IMR-90 (cell line): ENCODE measurements around the gene PPM1H. TPM values are rescaled to one million over a fixed set of nuclear protein-coding genes. Genes with fewer than 3 reads are reported as not detected.

ENCODE experiments used
- ATAC-seq: fragments of 200-7000 bp; cut with Tn5 transposase; 2 replicates; pipeline ENCODE4 v1.9.1; 2020; ENCODE audit warnings: low read depth, mild to moderate bottlenecking, moderate library complexity
- BruUV-seq: library from RNA; stranded (reverse); fragments of 400-500 nt; replicated peaks from 2 replicates; lab custom pipeline; 2021; lab: Mats Ljungman, UMichigan
- CTCF ChIA-PET: fragments of 300-600 bp; formaldehyde crosslinking; extraction: SDS; loops from one replicate; lab custom pipeline; 2021; ENCODE audit warnings: antibody characterized with exemption; lab: Yijun Ruan, JAX
- POLR2A ChIA-PET: fragments of 300-600 bp; sonication (Branson Sonifier 250); formaldehyde crosslinking; loops from one replicate; lab custom pipeline; 2022; ENCODE audit warnings: antibody characterized with exemption; ENCODE audit not compliant: unreplicated experiment; lab: Charles Lee
- DNase-seq: peaks from one replicate; pipeline ENCODE4 v3.0.0; 2013
- H2AFZ ChIP-seq: replicated peaks from 2 replicates; pipeline ENCODE3; 2013; ENCODE audit warnings: low read length, mild to moderate bottlenecking; ENCODE audit not compliant: poor library complexity
- H2AK5ac ChIP-seq: 2 replicates; pipeline ENCODE4 v1.6.1; 2013; ENCODE audit warnings: low read depth, low read length, inconsistent platforms
- H2AK9ac ChIP-seq: replicated peaks from 2 replicates; pipeline ENCODE3; 2013; ENCODE audit warnings: mild to moderate bottlenecking, low read depth, low read length, moderate library complexity; ENCODE audit not compliant: poor library complexity
- H2BK120ac ChIP-seq: 2 replicates; pipeline ENCODE4 v1.6.1; 2013; ENCODE audit warnings: low read depth, low read length, inconsistent platforms
- H2BK15ac ChIP-seq: 3 replicates; pipeline ENCODE4 v1.6.1; 2013; ENCODE audit warnings: low read depth, low read length, inconsistent platforms
- H2BK20ac ChIP-seq: 2 replicates; pipeline ENCODE4 v1.6.1; 2013; ENCODE audit warnings: low read depth, mild to moderate bottlenecking, inconsistent platforms, low read length, moderate library complexity
- H2BK5ac ChIP-seq: 2 replicates; pipeline ENCODE4 v1.6.1; 2013; ENCODE audit warnings: mild to moderate bottlenecking, low read depth, low read length, inconsistent platforms; ENCODE audit not compliant: poor library complexity, severe bottlenecking
- H3K14ac ChIP-seq: replicated peaks from 2 replicates; pipeline ENCODE4 v1.6.1; 2013; ENCODE audit warnings: low read depth, low read length, inconsistent platforms
- H3K18ac ChIP-seq: 2 replicates; pipeline ENCODE4 v1.6.1; 2013; ENCODE audit warnings: low read depth, low read length, control low read depth
- H3K23ac ChIP-seq: 2 replicates; pipeline ENCODE4 v1.6.1; 2013; ENCODE audit warnings: low read depth, low read length, inconsistent platforms
- H3K27ac ChIP-seq: 2 replicates; pipeline ENCODE4 v1.5.1; 2013; ENCODE audit warnings: mild to moderate bottlenecking, control low read depth, low read length; ENCODE audit not compliant: insufficient read depth
- H3K27me3 ChIP-seq: 2 replicates; pipeline ENCODE4 v1.6.1; 2013; ENCODE audit warnings: low read length; ENCODE audit not compliant: control insufficient read depth, insufficient read depth
- H3K36me3 ChIP-seq: 2 replicates; pipeline ENCODE4 v1.6.1; 2013; ENCODE audit warnings: low read length, mixed read lengths; ENCODE audit not compliant: control insufficient read depth, insufficient read depth
- H3K4ac ChIP-seq: 2 replicates; pipeline ENCODE4 v1.6.1; 2013; ENCODE audit warnings: low read depth, low read length, inconsistent platforms
- H3K4me1 ChIP-seq: 2 replicates; pipeline ENCODE4 v1.6.1; 2013; ENCODE audit warnings: low read length, mixed read lengths; ENCODE audit not compliant: control insufficient read depth, insufficient read depth
- H3K4me2 ChIP-seq: 2 replicates; pipeline ENCODE4 v1.6.1; 2013; ENCODE audit warnings: low read depth, mild to moderate bottlenecking, control low read depth, low read length, moderate library complexity
- H3K4me3 ChIP-seq: 2 replicates; pipeline ENCODE4 v1.5.1; 2013; ENCODE audit warnings: low read depth, mild to moderate bottlenecking, control low read depth, low read length, moderate library complexity; ENCODE audit not compliant: insufficient read depth
- H3K56ac ChIP-seq: 2 replicates; pipeline ENCODE4 v1.6.1; 2013; ENCODE audit warnings: low read length, inconsistent platforms; ENCODE audit not compliant: insufficient read depth; ENCODE audit errors: extremely low read depth
- H3K79me1 ChIP-seq, 2 experiments: 2 replicates each; pipeline ENCODE4 v1.6.1; 2013; ENCODE audit warnings: low read length in 2 of 2, inconsistent platforms in 1 of 2, low read depth in 1 of 2
- H3K9ac ChIP-seq: 2 replicates; pipeline ENCODE4 v1.6.1; 2013; ENCODE audit warnings: low read depth, low read length, control low read depth
- H3K9me1 ChIP-seq: 2 replicates; pipeline ENCODE4 v1.6.1; 2013; ENCODE audit warnings: low read length, inconsistent platforms; ENCODE audit not compliant: insufficient read depth
- H3K9me3 ChIP-seq: 2 replicates; pipeline ENCODE4 v1.6.1; 2013; ENCODE audit warnings: low read length; ENCODE audit not compliant: control insufficient read depth, insufficient read depth
- H4K20me1 ChIP-seq: 2 replicates; pipeline ENCODE4 v1.6.1; 2013; ENCODE audit warnings: low read length, inconsistent platforms; ENCODE audit not compliant: insufficient read depth
- H4K5ac ChIP-seq: 2 replicates; pipeline ENCODE4 v1.6.1; 2013; ENCODE audit warnings: mild to moderate bottlenecking, low read depth, low read length, control low read depth
- H4K8ac ChIP-seq, 2 experiments: 2 replicates each; pipeline ENCODE4 v1.6.1; 2013; ENCODE audit warnings: low read depth in 2 of 2, low read length in 2 of 2, control low read depth in 1 of 2, inconsistent platforms in 1 of 2
- H4K91ac ChIP-seq: 2 replicates; pipeline ENCODE4 v1.6.1; 2013; ENCODE audit warnings: low read depth, low read length, inconsistent platforms; ENCODE audit not compliant: insufficient read depth
- BHLHE40 ChIP-seq: fragments of 150-350 bp; IDR thresholded peaks from 2 replicates; pipeline ENCODE4 v1.6.1; 2016; ENCODE audit warnings: mild to moderate bottlenecking, low read depth, low read length
- CEBPB ChIP-seq: IDR thresholded peaks from 2 replicates; pipeline ENCODE4 v1.6.1; 2012; ENCODE audit warnings: low read depth, low read length, improper control_type of control experiment
- CHD1 ChIP-seq: IDR thresholded peaks from 2 replicates; pipeline ENCODE4 v1.6.1; 2012; ENCODE audit warnings: low read depth, low read length, improper control_type of control experiment
- CTCF ChIP-seq: conservative IDR thresholded peaks from 2 replicates; pipeline ENCODE4 v1.5.1; 2012; ENCODE audit warnings: mild to moderate bottlenecking, low read depth, low read length, improper control_type of control experiment
- ELK1 ChIP-seq: fragments of 150-350 bp; IDR thresholded peaks from 2 replicates; pipeline ENCODE4 v1.6.1; 2016; ENCODE audit warnings: low read depth, mild to moderate bottlenecking, low read length, moderate library complexity, borderline replicate concordance
- MAFK ChIP-seq: IDR thresholded peaks from 2 replicates; pipeline ENCODE4 v1.6.1; 2012; ENCODE audit warnings: low read depth, low read length, improper control_type of control experiment
- MXI1 ChIP-seq: IDR thresholded peaks from 2 replicates; pipeline ENCODE4 v1.6.1; 2012; ENCODE audit warnings: low read depth, mild to moderate bottlenecking, low read length, moderate library complexity, borderline replicate concordance
- RAD21 ChIP-seq: IDR thresholded peaks from 2 replicates; pipeline ENCODE4 v1.6.1; 2012; ENCODE audit warnings: low read length, improper control_type of control experiment
- WGBS, 2 experiments: methylation state at CpG; one replicate each; pipeline versions ENCODE4 v1.1.5 to v1.1.7; 2013; ENCODE audit warnings: missing lambda C conversion rate in 2 of 2; ENCODE audit not compliant: insufficient read length in 1 of 2; ENCODE audit errors: extremely low coverage in 2 of 2; 5-methylcytosine and 5-hydroxymethylcytosine counted together
- dilution Hi-C: fragments of 300-500 bp; cut with HindIII; formaldehyde crosslinking; loops from one replicate; pipeline ENCODE4 v1.14.3; 2018; ENCODE audit warnings: low sequenced_read_pairs; ENCODE audit not compliant: unreplicated experiment
- in situ Hi-C: fragments of 300-500 bp; cut with MboI; formaldehyde crosslinking; loops from 3 replicates; pipeline ENCODE4 v1.14.3; 2019; ENCODE audit warnings: low sequenced_read_pairs, inconsistent platforms, mixed read lengths
- intact Hi-C: fragments of 100-400 bp; cut with micrococcal nuclease; formaldehyde crosslinking; loops from 2 replicates; pipeline ENCODE4 v1.10.0; 2022
- polyA plus RNA-seq, 3 experiments: library from polyadenylated mRNA; depleted of rRNA; stranded (reverse); fragments of >200 nt; gene quantifications; 2 replicates each; pipeline ENCODE4 v1.2.3, GENCODE V29; 2012; ENCODE audit warnings: low replicate concordance in 1 of 3
- total RNA-seq: library from RNA; depleted of rRNA; stranded (reverse); fragments of >200 nt; gene quantifications from 2 replicates; pipeline ENCODE4 v1.2.3, GENCODE V29; 2012

Gene PPM1H
- total and polyA plus RNA-seq, 2 of the 4 experiments (the other 2 are of a cell fraction): 0.14 to 0.18 TPM

GRCh38 chr12:62618930-62619329, 316.0 kb downstream of the PPM1H start:
- H3K4ac ChIP-seq: no peak overlapping the region
- no peak overlapping the region for H4K5ac ChIP-seq
- H3K9ac ChIP-seq: no peak overlapping the region
- TF ChIP-seq CHD1 (no peak), MXI1 (no peak), ELK1 (no peak), MAFK (no peak), BHLHE40 (no peak), CEBPB (no peak), RAD21 (no peak), CTCF (no peak)
- no TSS peak for BruUV-seq
- H3K27ac ChIP-seq: no peak overlapping the region
- H3K4me3 ChIP-seq: no peak overlapping the region
- H2BK20ac ChIP-seq: no peak overlapping the region
- no peak overlapping the region for H2AK5ac ChIP-seq
- H3K36me3 ChIP-seq: peaks cover 2% of the 10 kb centered on the region; the same call in 1 of the 2 replicates
- H3K79me1 ChIP-seq: peaks cover 0 to 5% of the 10 kb centered on the region in 2 experiments; a peak in 1 of 4 replicates
- no peak for DNase-seq
- H4K8ac ChIP-seq: no peak overlapping the region
- no peak overlapping the region for H3K56ac ChIP-seq
- H2AK9ac ChIP-seq: no peak overlapping the region
- H2AFZ ChIP-seq: no peak overlapping the region
- H2BK120ac ChIP-seq: no peak overlapping the region
- no peak overlapping the region for H3K23ac ChIP-seq
- ATAC-seq: no peak
- in situ Hi-C loops: no loop called here
- no peaks in the 10 kb centered on the region for H3K9me3 ChIP-seq
- no peak overlapping the region for H2BK5ac ChIP-seq
- peaks cover 3% of the 10 kb centered on the region; the same call in 1 of the 2 replicates for H3K9me1 ChIP-seq
- H2BK15ac ChIP-seq: no peak overlapping the region
- no peaks in the 10 kb centered on the region for H4K20me1 ChIP-seq
- CTCF ChIA-PET: interaction anchor here (0.6 kb wide), 2 partner anchors 22 to 34 kb away, joined by 3 to 7 read pairs; no protein-coding TSS in a partner anchor
- no peak overlapping the region for H4K91ac ChIP-seq
- no CpG with 5 or more reads among the region's 2 CpGs for WGBS, 2 experiments
- no peak overlapping the region for H3K4me2 ChIP-seq
- intact Hi-C loops: no loop called here
- POLR2A ChIA-PET: no interaction called here
- H3K18ac ChIP-seq: no peak overlapping the region
- H3K27me3 ChIP-seq: no peaks in the 10 kb centered on the region
- dilution Hi-C loops: no loop called here
- no peak overlapping the region for H3K14ac ChIP-seq
- H3K4me1 ChIP-seq: no peaks in the 10 kb centered on the region
